Measurements from ENCODE around the gene SIX4.

SIX4 gene

GRCh38 chr14:60722107-60722356, 2.1 kb downstream of the SIX4 start:
- no peak for DNase-seq (ENCODE audit: low read depth)

GRCh38 chr14:60721326-60722106, 2.6 kb downstream of the SIX4 start:
- peak; percentile 40 for DNase-seq (ENCODE audit: low read depth)

- DNase-seq (ENCODE audit: low read depth) = no peak
These were observed 3.2 kb downstream of the SIX4 start for GRCh38 chr14:60720962-60721325.

- DNase-seq (ENCODE audit: low read depth) = no peak
These were observed 3.8 kb downstream of the SIX4 start for GRCh38 chr14:60720391-60720790.

GRCh38 chr14:60713513-60713912, 10.6 kb downstream of the SIX4 start:
- no peak for DNase-seq (ENCODE audit: low read depth)

- DNase-seq (ENCODE audit: low read depth) = no peak
These were observed 13.7 kb downstream of the SIX4 start for GRCh38 chr14:60710494-60710893.

GRCh38 chr14:60707858-60708257, 16.3 kb downstream of the SIX4 start:
- no peak for DNase-seq (ENCODE audit: low read depth)

GRCh38 chr14:60705100-60705499, 19.1 kb downstream of the SIX4 start:
- no peak for DNase-seq (ENCODE audit: low read depth)

GRCh38 chr14:60700598-60700997, 23.6 kb downstream of the SIX4 start:
- no peak for DNase-seq (ENCODE audit: low read depth)

- no peak for DNase-seq (ENCODE audit: low read depth)
These were observed 28.8 kb downstream of the SIX4 start for GRCh38 chr14:60695327-60695726.

GRCh38 chr14:60691383-60692113, 32.6 kb downstream of the SIX4 start:
- no peak for DNase-seq (ENCODE audit: low read depth)

GRCh38 chr14:60686865-60687264, 37.3 kb downstream of the SIX4 start:
- DNase-seq (ENCODE audit: low read depth) = no peak

GRCh38 chr14:60684203-60684602, 39.9 kb downstream of the SIX4 start:
- DNase-seq (ENCODE audit: low read depth) = no peak

- DNase-seq (ENCODE audit: low read depth) = no peak
These were observed 42.9 kb downstream of the SIX4 start for GRCh38 chr14:60681271-60681670.

- DNase-seq (ENCODE audit: low read depth) = no peak
These were observed 43.6 kb downstream of the SIX4 start for GRCh38 chr14:60680511-60680910.

GRCh38 chr14:60679566-60680258, 44.4 kb downstream of the SIX4 start:
- no peak for DNase-seq (ENCODE audit: low read depth)

GRCh38 chr14:60677701-60678100, 46.5 kb downstream of the SIX4 start:
- DNase-seq (ENCODE audit: low read depth) = no peak

GRCh38 chr14:60670989-60671388, 53.2 kb downstream of the SIX4 start:
- no peak for DNase-seq (ENCODE audit: low read depth)

GRCh38 chr14:60668431-60669112, 55.6 kb downstream of the SIX4 start:
- DNase-seq (ENCODE audit: low read depth) = no peak

- DNase-seq (ENCODE audit: low read depth) = no peak
These were observed 59.0 kb downstream of the SIX4 start for GRCh38 chr14:60665177-60665550.

GRCh38 chr14:60662982-60663381, 61.2 kb downstream of the SIX4 start:
- DNase-seq (ENCODE audit: low read depth) = no peak

GRCh38 chr14:60661721-60662120, 62.4 kb downstream of the SIX4 start:
- no peak for DNase-seq (ENCODE audit: low read depth)

All from activated T-cell treated with anti-CD3 and anti-CD28 coated beads for 1 hour (primary cell).